Right atrium auricular region (tissue), 2 donors: ENCODE data around the gene ARHGAP26. TPM values are rescaled to one million over a fixed set of nuclear protein-coding genes. Genes with fewer than 3 reads are reported as not detected.
"Not testable (repeated sequence)": the region's sequence is repeated elsewhere in the genome, so short reads cannot be mapped to it uniquely, and the experiment has no call there.

Experiments
- DNase-seq: peaks from one replicate; pipeline ENCODE4 v3.0.0-alpha.2; 2019; ENCODE audit warnings: low spot score
- H3K27ac ChIP-seq, 2 donors: fragments of 200-600 bp; sonication (generic); 1 replicate in 1 of 2; 2 replicates in 1 of 2; pipeline ENCODE4 v1.5.1; 2016 to 2019
- H3K27me3 ChIP-seq, 2 donors: fragments of 200-600 bp; sonication (generic); one replicate each; pipeline versions ENCODE4 v1.5.1 to v1.6.0; 2017 to 2019
- H3K36me3 ChIP-seq: fragments of 200-600 bp; sonication (generic); one replicate; pipeline ENCODE4 v1.5.1; 2016
- H3K4me1 ChIP-seq, 2 donors: fragments of 200-600 bp; sonication (generic); one replicate each; pipeline versions ENCODE4 v1.5.1 to v1.6.0; 2017 to 2019
- H3K4me3 ChIP-seq, 2 donors: fragments of 200-600 bp; sonication (generic); 1 replicate in 1 of 2; 2 replicates in 1 of 2; pipeline ENCODE4 v1.5.1; 2017 to 2019; ENCODE audit warnings: mild to moderate bottlenecking in 1 of 2, moderate library complexity in 1 of 2
- H3K9me3 ChIP-seq, 2 donors: fragments of 200-600 bp; sonication (generic); one replicate each; pipeline ENCODE4 v1.5.1; 2019
- total RNA-seq, 2 donors: library from RNA; depleted of rRNA; stranded (reverse); fragments of >200 nt; gene quantifications; one replicate each; pipeline ENCODE4 v1.1.0, GENCODE V29; 2016
- TF ChIP-seq, protein P1 (sequence below), 2 donors: fragments of 200-600 bp; sonication (generic); IDR thresholded peaks; one replicate each; pipeline ENCODE4 v1.5.1; 2019; ENCODE audit warnings: antibody characterized with exemption in 2 of 2

Gene ARHGAP26
- total RNA-seq, 2 donors from 2014 or later: 29.8 to 31.6 TPM

DNA sequence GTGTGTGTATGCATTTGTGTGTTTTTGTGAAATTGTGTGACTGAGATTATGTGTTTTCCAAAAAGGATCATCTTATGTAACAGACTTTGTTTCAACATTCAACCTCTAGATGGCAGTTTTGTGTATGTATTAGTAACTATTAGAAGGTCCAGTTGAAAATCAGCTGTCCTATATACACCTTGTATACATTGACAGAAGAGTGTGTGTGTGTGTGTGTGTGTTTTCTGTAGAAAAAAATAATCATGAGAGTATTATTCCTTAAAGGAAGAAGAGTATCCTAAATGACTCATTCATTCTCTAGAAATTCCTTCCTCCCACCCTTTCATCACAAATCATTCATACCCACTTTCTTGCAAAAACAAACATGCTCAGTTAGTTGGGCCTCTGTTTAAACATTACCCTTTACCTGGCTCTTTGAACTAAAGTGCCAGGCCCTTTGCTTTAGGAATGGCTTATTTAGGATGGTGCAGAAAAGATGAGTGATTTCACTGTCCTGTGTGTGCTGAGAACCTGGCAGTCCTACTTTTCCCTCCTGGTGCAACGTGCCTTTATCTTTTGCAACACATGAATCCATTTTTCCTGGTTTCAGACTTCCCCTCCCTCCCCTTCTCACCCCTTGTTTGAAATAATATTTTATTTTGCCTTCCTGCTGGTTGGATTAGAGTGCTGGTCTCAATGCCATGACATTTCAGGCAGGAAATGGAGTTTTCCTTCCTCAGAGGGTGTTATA is 152.2 kb downstream of the ARHGAP26 start:
- peaks cover 0 to 45% of the 10 kb centered on the region in 2 donors for H3K4me1 ChIP-seq
- TF ChIP-seq, protein P1, sequence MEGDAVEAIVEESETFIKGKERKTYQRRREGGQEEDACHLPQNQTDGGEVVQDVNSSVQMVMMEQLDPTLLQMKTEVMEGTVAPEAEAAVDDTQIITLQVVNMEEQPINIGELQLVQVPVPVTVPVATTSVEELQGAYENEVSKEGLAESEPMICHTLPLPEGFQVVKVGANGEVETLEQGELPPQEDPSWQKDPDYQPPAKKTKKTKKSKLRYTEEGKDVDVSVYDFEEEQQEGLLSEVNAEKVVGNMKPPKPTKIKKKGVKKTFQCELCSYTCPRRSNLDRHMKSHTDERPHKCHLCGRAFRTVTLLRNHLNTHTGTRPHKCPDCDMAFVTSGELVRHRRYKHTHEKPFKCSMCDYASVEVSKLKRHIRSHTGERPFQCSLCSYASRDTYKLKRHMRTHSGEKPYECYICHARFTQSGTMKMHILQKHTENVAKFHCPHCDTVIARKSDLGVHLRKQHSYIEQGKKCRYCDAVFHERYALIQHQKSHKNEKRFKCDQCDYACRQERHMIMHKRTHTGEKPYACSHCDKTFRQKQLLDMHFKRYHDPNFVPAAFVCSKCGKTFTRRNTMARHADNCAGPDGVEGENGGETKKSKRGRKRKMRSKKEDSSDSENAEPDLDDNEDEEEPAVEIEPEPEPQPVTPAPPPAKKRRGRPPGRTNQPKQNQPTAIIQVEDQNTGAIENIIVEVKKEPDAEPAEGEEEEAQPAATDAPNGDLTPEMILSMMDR (IDR thresholded peaks at IDR 0.05): peak in 1 of 2 donors; percentile 62
- H3K27me3 ChIP-seq: no peaks in the 10 kb centered on the region
- no peak overlapping the region for H3K4me3 ChIP-seq
- H3K9me3 ChIP-seq: no peaks in the 10 kb centered on the region
- no peak for DNase-seq
- peak overlapping the region in 1 of 2 donors; percentile 51 for H3K27ac ChIP-seq
- H3K36me3 ChIP-seq: peaks cover 9% of the 10 kb centered on the region

GRCh38 chr5:142924135-142924883 is 154.1 kb downstream of the ARHGAP26 start:
- H3K27me3 ChIP-seq: no peaks in the 10 kb centered on the region
- no peak overlapping the region for H3K4me3 ChIP-seq
- H3K36me3 ChIP-seq: peaks cover 5% of the 10 kb centered on the region
- H3K4me1 ChIP-seq: peaks cover 0 to 47% of the 10 kb centered on the region in 2 donors
- no peak for DNase-seq
- H3K27ac ChIP-seq: no peak overlapping the region
- H3K9me3 ChIP-seq: no peaks in the 10 kb centered on the region
- TF ChIP-seq, protein P1 (IDR thresholded peaks at IDR 0.05): no peak

DNA sequence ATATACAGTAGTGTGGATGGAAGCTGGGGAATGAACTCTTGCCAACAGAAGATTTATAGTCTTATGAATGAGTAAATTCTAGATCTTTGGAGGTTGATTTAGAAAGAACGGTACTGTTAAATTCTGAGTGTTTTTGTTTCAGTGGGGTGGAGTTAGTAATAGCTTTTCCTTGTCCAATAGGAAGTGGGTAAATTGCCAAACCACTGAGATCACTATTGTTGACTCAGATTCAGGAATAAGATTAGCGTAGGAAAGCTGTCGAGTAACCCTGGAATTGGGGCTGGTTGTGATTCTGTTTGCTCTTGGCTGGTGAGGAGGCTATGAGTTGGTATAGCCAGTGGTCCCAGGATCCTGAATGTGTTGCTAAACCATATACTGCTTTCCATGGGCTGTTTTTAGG is 155.6 kb downstream of the ARHGAP26 start:
- Histone ChIP-seq H3K27ac (peak overlapping the region; percentile 51 to 71), H3K4me1 (peaks cover 0 to 58% of the 10 kb centered on the region in 2 donors), H3K4me3 (no peak overlapping the region), H3K27me3 (no peaks in the 10 kb centered on the region), H3K9me3 (no peaks in the 10 kb centered on the region), H3K36me3 (no peaks in the 10 kb centered on the region)
- TF ChIP-seq, protein P1 (IDR thresholded peaks at IDR 0.05): no peak
- DNase-seq: no peak

DNA sequence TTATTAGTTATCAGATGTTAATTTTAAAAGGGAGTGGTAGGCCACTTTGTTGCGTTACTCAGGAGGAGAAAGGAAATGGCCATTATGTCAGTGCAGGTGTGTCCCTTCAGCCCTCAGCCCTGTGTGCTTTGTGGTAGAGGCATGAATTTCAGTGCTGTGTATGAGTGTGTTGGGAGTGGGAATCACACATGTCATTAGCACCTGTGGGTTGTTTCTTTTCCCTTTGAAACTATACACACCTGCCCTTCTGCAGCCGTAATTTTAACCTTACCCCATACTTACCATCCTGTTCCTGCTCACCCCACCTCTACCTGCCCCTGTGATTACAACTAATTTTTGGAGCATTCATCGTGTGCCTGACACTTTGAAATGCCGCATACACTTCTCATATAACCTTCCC is 156.4 kb downstream of the ARHGAP26 start:
- Histone ChIP-seq H3K4me1 (peaks cover 0 to 63% of the 10 kb centered on the region in 2 donors), H3K9me3 (no peaks in the 10 kb centered on the region), H3K27ac (peak overlapping the region; percentile 51 to 71), H3K27me3 (no peaks in the 10 kb centered on the region), H3K4me3 (no peak overlapping the region), H3K36me3 (no peaks in the 10 kb centered on the region)
- TF ChIP-seq, protein P1 (IDR thresholded peaks at IDR 0.05): no peak
- no peak for DNase-seq

GRCh38 chr5:142928999-142929398 is 158.8 kb downstream of the ARHGAP26 start:
- Histone ChIP-seq H3K36me3 (peaks cover 16% of the 10 kb centered on the region), H3K4me1 (peaks cover 0 to 60% of the 10 kb centered on the region in 2 donors)
- H3K4me3 ChIP-seq, DNase-seq, H3K27me3 ChIP-seq, H3K27ac ChIP-seq, H3K9me3 ChIP-seq: not testable (repeated sequence)

DNA sequence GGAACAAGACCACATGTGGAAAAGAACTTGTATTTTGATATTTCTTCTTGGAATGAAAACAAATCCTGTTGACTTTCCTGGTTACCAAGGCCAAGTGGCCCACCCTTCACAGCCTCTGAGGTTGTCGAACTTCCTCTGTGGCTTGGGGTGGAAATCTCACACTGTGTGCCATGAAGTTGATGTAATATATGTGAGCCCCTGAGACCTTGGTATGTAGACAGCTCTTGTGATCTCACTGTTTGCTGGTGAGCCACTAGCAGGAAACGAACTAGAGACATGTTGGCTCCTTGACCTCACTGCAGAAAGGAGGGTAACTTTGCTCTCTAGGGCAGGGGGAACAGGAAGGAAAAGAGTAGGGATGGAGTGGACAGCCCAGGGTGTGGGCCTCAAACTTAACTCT is 159.4 kb downstream of the ARHGAP26 start:
- peak; percentile 71 for DNase-seq
- Histone ChIP-seq H3K27ac (peak overlapping the region; percentile 10 to 37), H3K9me3 (no peaks in the 10 kb centered on the region), H3K27me3 (no peaks in the 10 kb centered on the region), H3K4me3 (no peak overlapping the region), H3K4me1 (peaks cover 0 to 63% of the 10 kb centered on the region in 2 donors), H3K36me3 (peaks cover 20% of the 10 kb centered on the region)
- TF ChIP-seq, protein P1 (IDR thresholded peaks at IDR 0.05): no peak
